Left cardiac atrium (tissue), 4 donors: Measurements from ENCODE around the gene PLPPR1. TPM values are rescaled to one million over a fixed set of nuclear protein-coding genes. Genes with fewer than 3 reads are reported as not detected.

Source experiments
- ATAC-seq, 2 donors: fragments of 200-7000 bp; cut with Tn5 transposase; one replicate each; pipeline ENCODE4 v1.9.1; 2020; ENCODE audit warnings: mild to moderate bottlenecking in 2 of 2, moderate library complexity in 2 of 2
- DNase-seq: peaks from one replicate; pipeline ENCODE4 v3.0.0-alpha.2; 2020
- intact Hi-C, 2 donors: fragments of 100-400 bp; cut with DNase I; formaldehyde crosslinking; loops; one replicate each; pipeline versions ENCODE4 v1.14.1 to v1.15.1; 2022 to 2023
- total RNA-seq, 2 donors: library from RNA; stranded (reverse); fragmentation: NEBNext Ultra II Directional; extraction: Animal tissue kit (Norgen Biotek cat#: 25700); gene quantifications; one replicate each; pipeline ENCODE4 v1.2.1, GENCODE V29; 2021
- donor health status: DM: no; HTN: yes; CAD: no.
- donor health status: DM: no; HTN: yes; CAD: no; lungs with severe emphysema.
- donor health status: DM: yes; HTN: yes; CAD: no.
- donor health status: Dilated cardiomyopathy.

Gene PLPPR1
- total RNA-seq, 2 donors from 2014 or later, result 0.18 TPM; not detected in 1

DNA sequence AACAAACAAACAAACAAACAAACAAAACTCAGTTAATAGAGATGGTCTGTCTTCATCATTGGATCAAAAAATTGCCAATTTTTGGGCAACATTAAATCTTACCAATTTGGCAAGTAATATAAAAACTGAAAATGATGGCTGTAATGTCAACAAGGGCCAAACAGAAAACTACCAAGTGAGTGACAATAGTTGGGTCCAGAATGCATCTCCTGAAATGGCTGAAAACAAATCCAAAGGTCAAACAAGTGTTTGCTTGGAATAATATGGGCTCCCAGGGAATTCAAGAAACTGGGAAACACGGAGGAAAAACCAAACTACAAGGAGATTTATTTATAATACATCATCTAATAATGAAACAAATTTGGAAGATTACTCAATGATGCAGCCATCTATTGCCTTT, 331.2 kb downstream of the PLPPR1 start:
- no peak for DNase-seq
- ATAC-seq, result no peak
- intact Hi-C loops, result no loop called here

- no peak for DNase-seq
- intact Hi-C loops, result no loop called here
- ATAC-seq, result no peak
Observed at GRCh38 chr9:101360647-101361046, 332.1 kb downstream of the PLPPR1 start.

DNA sequence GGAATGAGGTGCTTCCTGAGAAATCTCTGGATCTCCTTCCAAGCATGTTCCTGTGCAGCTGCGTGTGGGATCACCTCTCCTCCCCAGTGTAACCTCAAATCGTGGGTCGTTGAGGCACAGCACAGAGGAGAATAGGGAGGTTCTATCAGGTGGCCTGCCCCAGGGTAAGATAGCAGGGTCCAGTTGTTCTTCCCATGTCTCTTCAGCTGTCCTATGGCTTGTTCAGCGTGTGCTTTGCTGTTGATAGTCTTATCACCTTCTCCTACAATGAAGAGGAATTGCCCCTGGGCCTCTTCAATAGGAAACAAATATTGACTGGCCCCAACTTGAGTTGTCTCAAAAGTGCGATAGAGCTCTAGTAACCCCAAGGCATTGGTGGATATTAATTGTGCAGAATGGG, 333.9 kb downstream of the PLPPR1 start:
- DNase-seq (no peak), ATAC-seq (no peak)
- intact Hi-C loops, result no loop called here

- DNase-seq, result no peak
- intact Hi-C loops, result no loop called here
Observed at GRCh38 chr9:101365181-101365580, 336.7 kb downstream of the PLPPR1 start.

GRCh38 chr9:101366038-101366756, 337.7 kb downstream of the PLPPR1 start:
- ATAC-seq (no peak), DNase-seq (no peak)
- intact Hi-C loops, result no loop called here

More at GRCh38 chr9:101365181-101365580, 336.7 kb downstream of the PLPPR1 start:
- ATAC-seq, result no peak

DNA sequence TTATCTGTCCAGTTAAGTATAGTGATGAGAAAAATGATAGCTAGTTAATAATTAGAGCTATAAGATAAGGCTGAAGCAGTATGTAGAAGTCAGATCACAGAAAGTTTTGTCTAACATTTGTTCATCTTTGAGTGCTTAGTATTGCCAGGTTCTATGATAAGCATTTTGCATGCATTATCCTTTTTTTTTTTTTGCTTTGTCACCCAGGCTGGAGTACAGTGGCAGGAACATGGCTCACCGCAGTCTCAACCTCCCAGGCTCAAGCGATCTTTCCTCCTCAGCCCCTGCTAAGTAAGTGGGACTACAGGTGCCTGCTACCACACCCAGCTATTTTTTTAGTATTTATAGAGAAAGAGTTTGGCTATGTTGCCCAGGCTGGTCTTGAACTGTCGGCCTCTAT, 338.8 kb downstream of the PLPPR1 start:
- intact Hi-C loops, result no loop called here
- ATAC-seq (no peak), DNase-seq (no peak)

GRCh38 chr9:101369286-101369685, 340.8 kb downstream of the PLPPR1 start:
- no peak for ATAC-seq
- DNase-seq, result no peak
- intact Hi-C loops, result no loop called here

DNA sequence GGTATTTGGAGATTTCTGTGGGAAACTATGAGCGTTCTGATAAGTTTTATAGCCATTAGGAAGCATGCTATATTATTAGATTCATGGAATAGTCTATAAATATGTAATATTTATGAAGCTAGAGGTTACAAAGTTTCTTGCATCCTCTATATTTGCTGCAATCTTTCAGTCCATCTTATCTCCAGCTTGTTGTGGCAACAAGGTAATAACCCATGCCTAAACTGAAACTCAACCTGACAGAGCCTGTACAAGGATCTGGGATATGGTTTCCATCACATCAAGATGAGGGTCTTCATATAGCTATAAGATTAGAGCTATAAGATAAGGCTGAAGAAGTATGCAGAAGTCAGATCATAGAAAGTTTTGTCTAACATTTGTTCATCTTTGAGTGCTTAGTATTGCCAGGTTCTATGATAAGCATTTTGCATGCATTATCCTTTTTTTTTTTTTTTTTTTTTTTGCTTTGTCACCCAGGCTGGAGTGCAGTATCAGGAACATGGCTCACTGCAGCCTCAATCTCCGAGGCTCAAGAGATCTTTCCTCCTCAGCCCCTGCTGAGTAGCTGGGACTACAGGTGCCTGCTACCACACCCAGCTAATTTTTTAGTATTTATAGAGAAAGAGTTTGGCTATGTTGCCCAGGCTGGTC, 341.5 kb downstream of the PLPPR1 start:
- ATAC-seq, result no peak
- intact Hi-C loops, result no loop called here
- no peak for DNase-seq

DNA sequence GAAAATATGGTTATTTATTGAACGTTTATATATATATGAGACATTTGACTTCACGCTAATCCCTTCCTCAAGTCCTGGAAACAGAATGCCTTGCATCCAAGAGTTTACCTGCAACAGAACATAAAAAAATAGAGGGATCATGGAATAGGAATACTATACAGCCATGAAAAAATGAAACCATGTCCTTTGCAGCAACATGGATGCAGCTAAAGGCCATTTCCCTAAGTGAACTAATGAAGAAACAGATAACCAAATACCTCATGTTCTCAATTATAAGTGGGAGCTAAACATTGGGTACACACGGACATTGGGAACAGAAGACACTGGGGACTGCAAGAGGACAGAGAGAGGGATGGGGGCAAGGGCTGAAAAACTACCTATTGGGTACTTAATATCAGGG, 343.3 kb downstream of the PLPPR1 start:
- intact Hi-C loops, result no loop called here
- ATAC-seq, result no peak
- DNase-seq, result no peak

DNA sequence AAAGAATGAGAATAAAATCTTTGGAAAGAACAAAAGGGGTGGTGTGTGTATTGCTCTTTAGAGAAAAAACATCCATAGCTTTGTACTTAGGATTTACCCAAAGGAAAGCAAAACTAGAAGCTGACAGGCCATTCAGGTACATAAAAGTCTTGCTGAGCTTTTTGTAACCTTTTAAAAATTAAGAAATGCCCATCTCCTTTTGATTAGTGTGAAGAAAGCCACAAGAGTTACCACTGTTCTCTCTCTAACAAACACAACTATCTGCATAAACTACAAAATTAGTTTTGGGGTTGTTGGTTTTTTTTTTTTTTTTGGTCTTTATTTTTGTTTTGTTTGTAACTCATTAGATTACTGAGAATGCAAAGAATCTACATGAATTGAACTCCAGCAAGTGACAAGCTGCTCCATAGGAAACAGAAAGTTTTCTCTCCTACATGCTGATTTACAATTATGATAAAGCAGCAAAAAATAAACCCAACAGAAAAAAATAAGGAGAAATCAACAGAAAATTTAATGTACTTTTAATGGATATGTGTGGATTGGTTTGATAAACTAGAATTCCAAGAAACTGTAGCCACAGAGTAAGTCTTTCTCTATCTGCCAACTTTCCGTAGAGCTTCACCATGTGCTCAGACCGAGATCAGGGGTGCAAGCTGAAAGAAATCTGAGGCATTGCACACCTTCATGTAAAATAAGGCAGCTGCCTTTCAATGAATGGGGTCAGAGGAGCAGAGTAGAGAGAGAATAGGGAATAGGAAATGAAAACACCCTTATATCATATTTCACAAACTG, 344.0 kb downstream of the PLPPR1 start:
- no peak for DNase-seq
- no peak for ATAC-seq
- intact Hi-C loops, result no loop called here
